GM13976 (cell line): Measurements from ENCODE around the gene LGSN.
A peak's percentile ranks its signal among the peaks of the same experiment; 100 is the strongest.

ENCODE experiments used
- DNase-seq: peaks from one replicate; pipeline ENCODE4 v3.0.0; 2012; ENCODE audit warnings: low spot score
- CTCF ChIP-seq: IDR thresholded peaks from 2 replicates; pipeline ENCODE4 v1.5.1; 2012; ENCODE audit warnings: borderline replicate concordance, mild to moderate bottlenecking; ENCODE audit not compliant: insufficient read depth; ENCODE audit errors: extremely low read depth, missing control alignments, control extremely low read depth
- in situ Hi-C: fragments of 300-500 bp; cut with MboI; formaldehyde crosslinking; loops from one replicate; pipeline ENCODE4 v1.12.0; 2022; ENCODE audit warnings: low sequenced_read_pairs, mixed read lengths, inconsistent platforms; ENCODE audit not compliant: unreplicated experiment

LGSN gene

GRCh38 chr6:63307581-63308246, 12.1 kb downstream of the LGSN start:
- TF ChIP-seq CTCF = peak; percentile 45
- in situ Hi-C loops = no loop called here
- peak; percentile 26 for DNase-seq

- no peak for DNase-seq
- in situ Hi-C loops = no loop called here
- TF ChIP-seq CTCF = no peak
Observed at GRCh38 chr6:63306420-63306819, 13.4 kb downstream of the LGSN start.

GRCh38 chr6:63305277-63305676, 14.5 kb downstream of the LGSN start:
- TF ChIP-seq CTCF = no peak
- in situ Hi-C loops = no loop called here
- no peak for DNase-seq

- no peak for TF ChIP-seq CTCF
- no peak for DNase-seq
- in situ Hi-C loops = no loop called here
Observed at GRCh38 chr6:63303476-63303875, 16.3 kb downstream of the LGSN start.

- TF ChIP-seq CTCF = no peak
- in situ Hi-C loops = no loop called here
- no peak for DNase-seq
Observed at GRCh38 chr6:63299667-63300066, 20.1 kb downstream of the LGSN start.

- no peak for DNase-seq
- in situ Hi-C loops = no loop called here
- TF ChIP-seq CTCF = no peak
Observed at GRCh38 chr6:63295553-63296194, 24.1 kb downstream of the LGSN start.
